Nephron (organoid): ENCODE measurements around the gene CLCNKA.
"Not testable (repeated sequence)": the region's sequence is repeated elsewhere in the genome, so short reads cannot be mapped to it uniquely, and the experiment has no call there.

Experiments
- H3K27ac Mint-ChIP-seq, 3 experiments: 2 replicates each; pipeline ENCODE4 v1.8.0; 2020; ENCODE audit warnings: mixed read lengths in 3 of 3, mild to moderate bottlenecking in 2 of 3, moderate library complexity in 1 of 3
- H3K27me3 Mint-ChIP-seq: 2 replicates; pipeline ENCODE4 v1.8.0; 2021; ENCODE audit warnings: low read depth, mild to moderate bottlenecking, moderate library complexity, mixed read lengths
- H3K36me3 Mint-ChIP-seq: 2 replicates; pipeline ENCODE4 v1.8.0; 2020; ENCODE audit warnings: low read depth, mixed read lengths
- H3K4me1 Mint-ChIP-seq: 2 replicates; pipeline ENCODE4 v1.8.0; 2020; ENCODE audit warnings: mixed read lengths
- H3K4me3 Mint-ChIP-seq, 3 experiments: 2 replicates each; pipeline ENCODE4 v1.8.0; 2020; ENCODE audit warnings: mild to moderate bottlenecking in 3 of 3, mixed read lengths in 3 of 3, moderate library complexity in 2 of 3
- H3K9me3 Mint-ChIP-seq: 2 replicates; pipeline ENCODE4 v1.8.0; 2020; ENCODE audit warnings: mixed read lengths
- CTCF ChIP-seq, 3 experiments: fragments of 200-600 bp; sonication (generic); IDR thresholded peaks; one replicate each; pipeline ENCODE4 v1.5.0; 2021; ENCODE audit warnings: antibody characterized with exemption in 3 of 3; ENCODE audit not compliant: unreplicated experiment in 3 of 3

CLCNKA gene

DNA sequence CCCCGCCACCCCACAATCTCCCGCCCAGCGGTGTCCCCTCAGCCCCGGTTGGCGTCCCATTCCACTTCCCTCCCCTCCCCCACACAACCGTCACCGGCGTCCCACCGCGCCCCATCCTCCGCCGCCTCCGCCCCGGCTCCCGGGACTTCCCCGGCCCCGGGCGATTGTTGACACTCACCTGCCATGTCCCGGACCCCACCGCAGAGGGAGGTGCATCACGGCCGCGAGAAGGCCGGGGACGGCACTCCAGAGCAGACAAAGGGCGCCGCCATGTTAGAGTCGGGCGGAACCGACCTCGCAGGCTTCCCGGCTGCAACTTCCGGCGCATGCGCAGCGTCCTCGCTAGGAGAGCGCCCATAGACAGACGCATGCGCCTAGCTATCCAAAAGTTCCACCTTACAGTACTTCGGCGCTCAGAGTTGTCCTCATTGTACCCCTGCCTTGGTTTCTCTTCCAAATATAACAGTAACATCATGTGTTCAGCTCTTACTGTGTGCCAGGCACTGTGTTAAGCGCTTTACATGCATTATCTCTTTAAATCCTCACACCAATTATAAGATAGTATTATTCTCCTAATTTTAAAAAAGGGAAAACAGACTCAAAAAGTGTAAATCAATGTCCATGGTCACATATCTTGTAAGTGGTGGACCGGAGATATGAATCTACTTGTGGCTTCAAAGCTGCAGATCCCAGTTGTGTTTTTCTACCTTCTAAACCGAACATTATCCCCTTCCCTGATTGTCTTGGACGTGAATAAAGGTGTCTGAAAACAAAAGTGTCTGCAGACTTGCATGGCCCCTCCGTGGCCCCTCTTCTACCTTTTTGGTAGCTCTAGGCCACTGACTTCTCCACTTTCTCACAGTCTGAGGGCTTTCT lies 45.8 kb upstream of the CLCNKA start, which contains the start of gene ZBTB17:
Gene ZBTB17, minus strand, starts transcription at position 297 of the 876 bp plus-strand sequence. CDS start 27,606 bp downstream, outside the sequence.
- peaks cover 25% of the 10 kb centered on the region for H3K36me3 Mint-ChIP-seq
- peaks cover 18% of the 10 kb centered on the region for H3K4me1 Mint-ChIP-seq
- peak within 1 kb of the TSS; percentile 92 to 94 (median 94) for H3K4me3 Mint-ChIP-seq
- H3K9me3 Mint-ChIP-seq, result peaks cover 7% of the 10 kb centered on the region
- H3K27me3 Mint-ChIP-seq, result no peaks in the 10 kb centered on the region
- TF ChIP-seq CTCF (IDR thresholded peaks at IDR 0.05; ENCODE audit: unreplicated experiment in 3 of 3), result no peak
- H3K27ac Mint-ChIP-seq, result peak within 1 kb of the TSS; percentile 63 to 77 (median 75)

DNA sequence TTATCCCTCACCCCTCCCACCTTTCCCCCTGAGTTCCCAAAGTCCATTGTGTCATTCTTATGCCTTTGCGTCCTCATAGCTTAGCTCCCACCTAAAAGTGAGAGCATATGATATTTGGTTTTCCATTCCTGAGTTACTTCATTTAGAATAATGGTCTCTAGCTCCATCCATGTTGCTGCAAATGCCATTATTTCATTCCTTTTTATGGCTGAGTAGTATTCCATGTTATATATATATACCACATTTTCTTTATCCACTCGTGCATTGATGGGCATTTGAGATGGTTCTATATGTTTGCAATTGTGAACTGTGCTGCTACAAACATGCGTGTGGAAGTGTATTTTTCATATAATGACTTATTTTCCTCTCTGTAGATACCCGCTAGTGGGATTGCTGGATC lies 43.9 kb upstream of the CLCNKA start:
- H3K9me3 Mint-ChIP-seq, H3K27me3 Mint-ChIP-seq, H3K27ac Mint-ChIP-seq: not testable (repeated sequence)
- Mint-ChIP-seq H3K4me1 (peaks cover 18% of the 10 kb centered on the region), H3K4me3 (peak overlapping the region in 1 of 3 experiments; percentile 60), H3K36me3 (peaks cover 11% of the 10 kb centered on the region)

- TF ChIP-seq CTCF (IDR thresholded peaks at IDR 0.05; ENCODE audit: unreplicated experiment in 3 of 3), result no peak
- H3K4me1 Mint-ChIP-seq, result peaks cover 2% of the 10 kb centered on the region
- H3K27me3 Mint-ChIP-seq, result peaks cover 14% of the 10 kb centered on the region
- no peak overlapping the region for H3K27ac Mint-ChIP-seq
- H3K9me3 Mint-ChIP-seq, result peaks cover 9% of the 10 kb centered on the region
- H3K4me3 Mint-ChIP-seq, result no peak overlapping the region
- H3K36me3 Mint-ChIP-seq, result no peaks in the 10 kb centered on the region
Measured at GRCh38 chr1:15981679-15982078, 40.2 kb upstream of the CLCNKA start.

GRCh38 chr1:15983275-15983674 lies 38.6 kb upstream of the CLCNKA start:
- Mint-ChIP-seq H3K4me3 (no peak overlapping the region), H3K36me3 (no peaks in the 10 kb centered on the region), H3K9me3 (peaks cover 9% of the 10 kb centered on the region), H3K27ac (no peak overlapping the region), H3K4me1 (no peaks in the 10 kb centered on the region), H3K27me3 (peaks cover 14% of the 10 kb centered on the region)
- TF ChIP-seq CTCF (IDR thresholded peaks at IDR 0.05; ENCODE audit: unreplicated experiment in 3 of 3), result no peak

DNA sequence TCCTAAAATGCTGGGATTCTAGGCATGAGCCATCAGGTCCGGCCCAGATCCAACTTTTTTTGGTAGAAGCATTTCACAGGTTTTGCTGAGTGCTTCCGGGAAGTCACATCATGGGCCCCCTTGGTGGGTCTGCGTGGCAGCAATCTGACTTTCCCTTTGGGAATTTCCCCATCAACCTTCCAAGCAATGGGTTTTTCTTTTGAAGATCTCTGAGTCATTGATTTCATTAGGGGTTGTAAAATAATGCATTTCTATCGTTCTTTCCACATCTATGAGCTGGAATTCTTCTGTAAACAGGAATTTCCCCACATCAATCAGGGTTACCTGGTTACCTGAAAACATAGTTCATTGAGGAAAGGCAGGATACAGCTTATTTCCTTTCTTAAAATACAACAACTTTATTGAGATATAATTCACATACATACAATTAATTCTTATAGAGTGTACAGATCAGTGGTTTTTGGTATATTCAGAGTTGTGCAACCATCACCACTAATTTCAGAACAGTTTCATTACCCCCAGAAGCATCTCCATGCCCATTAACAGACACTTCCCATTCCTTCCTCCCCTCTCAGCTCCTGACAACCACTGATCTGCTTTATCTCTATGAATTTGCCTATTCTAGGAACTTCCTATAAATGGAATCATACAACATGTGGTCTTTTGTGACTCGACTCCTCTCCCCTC lies 36.1 kb upstream of the CLCNKA start:
- H3K4me3 Mint-ChIP-seq, result no peak overlapping the region
- no peaks in the 10 kb centered on the region for H3K36me3 Mint-ChIP-seq
- no peaks in the 10 kb centered on the region for H3K4me1 Mint-ChIP-seq
- peaks cover 4% of the 10 kb centered on the region for H3K9me3 Mint-ChIP-seq
- peaks cover 22% of the 10 kb centered on the region for H3K27me3 Mint-ChIP-seq
- no peak for TF ChIP-seq CTCF (IDR thresholded peaks at IDR 0.05; ENCODE audit: unreplicated experiment in 3 of 3)
- no peak overlapping the region for H3K27ac Mint-ChIP-seq

- Mint-ChIP-seq H3K9me3 (no peaks in the 10 kb centered on the region), H3K27me3 (peaks cover 22% of the 10 kb centered on the region), H3K4me1 (no peaks in the 10 kb centered on the region), H3K27ac (no peak overlapping the region), H3K4me3 (no peak overlapping the region), H3K36me3 (no peaks in the 10 kb centered on the region)
- no peak for TF ChIP-seq CTCF (IDR thresholded peaks at IDR 0.05; ENCODE audit: unreplicated experiment in 3 of 3)
Measured at GRCh38 chr1:15988856-15989736, 32.7 kb upstream of the CLCNKA start.
